Measurements from ENCODE around the gene SPATA13.

Gene SPATA13

DNA sequence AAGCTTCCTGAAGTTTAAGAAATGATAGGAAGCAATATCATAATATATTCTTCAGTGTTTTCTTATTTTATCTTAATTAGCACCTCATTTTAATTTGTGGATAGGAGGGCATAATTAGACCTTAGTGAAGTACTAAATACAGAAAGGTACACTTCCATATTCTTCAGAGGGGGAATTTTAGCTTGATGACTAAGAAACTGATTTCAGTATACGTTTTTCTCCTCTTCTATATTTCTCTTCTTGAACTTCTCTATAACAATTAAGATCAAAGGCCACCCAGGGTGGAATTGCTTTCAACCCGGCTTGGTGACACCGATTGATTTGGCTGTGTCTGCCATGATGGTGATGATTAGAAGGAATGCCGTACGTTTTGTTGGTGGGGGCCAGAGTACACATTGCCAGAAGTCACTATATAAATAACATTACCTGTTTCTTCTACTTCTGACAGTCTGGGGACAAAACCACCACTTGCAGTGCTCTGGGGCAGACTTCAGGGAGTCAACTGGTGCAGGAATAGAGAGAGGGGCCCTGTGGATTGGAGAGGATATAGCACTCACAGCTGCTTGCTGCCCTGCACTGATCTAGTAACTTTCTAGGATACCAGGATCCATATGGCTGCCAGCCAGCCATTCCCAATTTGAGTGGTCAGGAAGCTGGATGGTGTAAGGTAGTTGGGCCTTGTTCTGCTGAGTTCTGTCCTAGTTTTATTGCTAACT, 73.8 kb downstream of the SPATA13 start:
- no peak for DNase-seq (ENCODE audit: insufficient read length, low spot score)
- TF ChIP-seq CTCF (IDR thresholded peaks at IDR 0.05; ENCODE audit: insufficient read depth, missing control alignments), result no peak
- no peak for FAIRE-seq

DNA sequence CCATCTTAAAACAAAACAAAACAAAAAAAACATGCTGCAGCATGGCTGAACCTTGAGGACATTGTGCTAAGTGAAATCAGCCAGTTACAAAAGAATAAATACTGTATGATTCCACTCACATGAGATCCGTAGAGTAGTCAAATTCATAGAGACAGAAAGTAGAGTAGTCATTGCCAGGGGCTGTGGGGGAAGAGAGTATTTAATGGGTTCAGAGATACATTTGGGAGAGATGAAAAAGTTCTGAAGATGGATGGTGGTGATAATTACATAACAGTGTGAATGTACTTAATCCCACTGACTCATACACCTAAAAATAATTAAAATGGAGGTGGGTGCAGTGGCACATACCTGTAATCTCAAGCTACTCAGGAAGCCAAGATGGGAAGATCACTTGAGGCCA, 76.8 kb downstream of the SPATA13 start:
- DNase-seq (ENCODE audit: insufficient read length, low spot score) (no peak), FAIRE-seq (no peak)
- TF ChIP-seq CTCF (IDR thresholded peaks at IDR 0.05; ENCODE audit: insufficient read depth, missing control alignments), result no peak

GRCh38 chr13:24241336-24241735, 80.8 kb downstream of the SPATA13 start:
- DNase-seq (ENCODE audit: insufficient read length, low spot score) (no peak), FAIRE-seq (no peak)
- no peak for TF ChIP-seq CTCF (IDR thresholded peaks at IDR 0.05; ENCODE audit: insufficient read depth, missing control alignments)

- no peak for FAIRE-seq
- no peak for TF ChIP-seq CTCF (IDR thresholded peaks at IDR 0.05; ENCODE audit: insufficient read depth, missing control alignments)
- DNase-seq (ENCODE audit: insufficient read length, low spot score), result no peak
These were observed 81.6 kb downstream of the SPATA13 start for GRCh38 chr13:24242100-24242499.

- FAIRE-seq, result no peak
These were observed 82.8 kb downstream of the SPATA13 start for GRCh38 chr13:24243302-24243701.

GRCh38 chr13:24244802-24245201, 84.3 kb downstream of the SPATA13 start:
- FAIRE-seq (no peak), DNase-seq (ENCODE audit: insufficient read length, low spot score) (no peak)
- TF ChIP-seq CTCF (IDR thresholded peaks at IDR 0.05; ENCODE audit: insufficient read depth, missing control alignments), result no peak

More at GRCh38 chr13:24243302-24243701, 82.8 kb downstream of the SPATA13 start:
- no peak for DNase-seq (ENCODE audit: insufficient read length, low spot score)
- no peak for TF ChIP-seq CTCF (IDR thresholded peaks at IDR 0.05; ENCODE audit: insufficient read depth, missing control alignments)

- DNase-seq (ENCODE audit: insufficient read length, low spot score) (no peak), FAIRE-seq (no peak)
- no peak for TF ChIP-seq CTCF (IDR thresholded peaks at IDR 0.05; ENCODE audit: insufficient read depth, missing control alignments)
These were observed 86.5 kb downstream of the SPATA13 start for GRCh38 chr13:24247016-24247415.
